AG08395 (cell line): ENCODE measurements around the gene TOR1A.

Source experiments
- DNase-seq: peaks from one replicate; pipeline ENCODE4 v3.0.0; 2012; ENCODE audit warnings: mixed read lengths, low spot score

TOR1A gene

GRCh38 chr9:129851821-129852220, 27.9 kb upstream of the TOR1A start:
- DNase-seq: no peak

GRCh38 chr9:129850821-129851550, 27.1 kb upstream of the TOR1A start:
- DNase-seq: no peak

- DNase-seq: no peak
These were observed 26.0 kb upstream of the TOR1A start for GRCh38 chr9:129849901-129850300.

GRCh38 chr9:129848712-129849441, 24.9 kb upstream of the TOR1A start:
- DNase-seq: no peak

GRCh38 chr9:129845373-129845772, 21.4 kb upstream of the TOR1A start:
- no peak for DNase-seq

GRCh38 chr9:129841071-129841470, 17.1 kb upstream of the TOR1A start:
- DNase-seq: no peak

GRCh38 chr9:129840034-129840433, 16.1 kb upstream of the TOR1A start:
- DNase-seq: no peak

GRCh38 chr9:129839324-129840023, 15.5 kb upstream of the TOR1A start:
- no peak for DNase-seq

- peak; percentile 78 for DNase-seq
These were observed 14.8 kb upstream of the TOR1A start for GRCh38 chr9:129838707-129839259.

GRCh38 chr9:129836311-129837007, 12.5 kb upstream of the TOR1A start:
- DNase-seq: no peak

GRCh38 chr9:129835860-129836223, 11.9 kb upstream of the TOR1A start:
- no peak for DNase-seq

GRCh38 chr9:129835128-129835859, 11.4 kb upstream of the TOR1A start, which contains the start of the genes C9orf78 and USP20:
Gene C9orf78, minus strand, starts transcription at chr9:129835275. Its CDS starts 54 bp downstream, at chr9:129835221.
Gene USP20, plus strand, starts transcription at chr9:129835458. Its CDS starts 17,098 bp downstream, at chr9:129852556.
- DNase-seq: peak; percentile 99

- peak; percentile 24 for DNase-seq
These were observed 10.7 kb upstream of the TOR1A start for GRCh38 chr9:129834489-129835127.

- no peak for DNase-seq
These were observed 9.0 kb upstream of the TOR1A start for GRCh38 chr9:129832982-129833381.

- no peak for DNase-seq
These were observed 5.0 kb upstream of the TOR1A start for GRCh38 chr9:129828969-129829368.

- no peak for DNase-seq
These were observed 4.1 kb upstream of the TOR1A start for GRCh38 chr9:129828051-129828450.

GRCh38 chr9:129826759-129827158, 2.8 kb upstream of the TOR1A start:
- DNase-seq: no peak

GRCh38 chr9:129826344-129826743, 2.4 kb upstream of the TOR1A start:
- peak; percentile 13 for DNase-seq

- DNase-seq: peak; percentile 13
These were observed 398 bp downstream of the TOR1A start for GRCh38 chr9:129823542-129823934.

- peak; percentile 30 for DNase-seq
These were observed 916 bp downstream of the TOR1A start for GRCh38 chr9:129822898-129823541.
